ENCODE measurements around the gene TMEM87B.

The TMEM87B gene

GRCh38 chr2:112019569-112019982 is 35.5 kb upstream of the TMEM87B start:
- Histone ChIP-seq H3K9ac (ENCODE audit: low read length) (no peak overlapping the region), H2BK5ac (ENCODE audit: low read depth, low read length, poor library complexity, severe bottlenecking) (no peak overlapping the region), H2BK120ac (ENCODE audit: low read depth, low read length) (no peak overlapping the region), H2AFZ (ENCODE audit: low read depth, low read length) (no peak overlapping the region), H2BK12ac (ENCODE audit: low read length in 2 of 2) (no peak overlapping the region), H3K79me1 (replicated peaks; ENCODE audit: low read length, poor library complexity, severe bottlenecking) (peaks cover 1% of the 10 kb centered on the region), H2AK5ac (ENCODE audit: low read length, severe bottlenecking) (no peak overlapping the region), H3K4me2 (ENCODE audit: low read length, poor library complexity, severe bottlenecking) (no peak overlapping the region), H3K9me3 (ENCODE audit: control insufficient read depth, low read length) (no peaks in the 10 kb centered on the region), H3K23ac (ENCODE audit: low read length in 2 of 2) (no peak overlapping the region), H3K18ac (ENCODE audit: low read depth in 1 of 2, low read length in 2 of 2) (peak overlapping the region in 1 of 2 experiments; percentile 2), H3K14ac (ENCODE audit: low read length in 2 of 2) (peak overlapping the region in 1 of 2 experiments; percentile 12), H2BK15ac (ENCODE audit: low read depth, poor library complexity, severe bottlenecking) (no peak overlapping the region), H3K27ac (ENCODE audit: low read length, poor library complexity, severe bottlenecking) (no peak overlapping the region), H3K27me3 (ENCODE audit: control insufficient read depth in 1 of 2, insufficient read depth in 1 of 2, low read length in 2 of 2) (peaks cover 0 to 38% of the 10 kb centered on the region in 2 experiments), H3K4me1 (ENCODE audit: control insufficient read depth, insufficient read depth, low read depth, low read length) (peaks cover 2% of the 10 kb centered on the region), H3K4ac (ENCODE audit: low read depth in 1 of 2, low read length in 2 of 2) (no peak overlapping the region), H3K4me3 (ENCODE audit: insufficient read depth in 1 of 2, low read depth in 1 of 2, low read length in 2 of 2) (no peak overlapping the region), H3K36me3 (ENCODE audit: control insufficient read depth in 1 of 2, insufficient read depth in 2 of 2, low read depth in 1 of 2, low read length in 2 of 2) (peaks cover 0 to 30% of the 10 kb centered on the region in 2 experiments), H4K91ac (ENCODE audit: low read length) (no peak overlapping the region), H4K8ac (ENCODE audit: low read length) (no peak overlapping the region)
- 90% methylated on average over 3 of the region's 4 CpGs for WGBS
- no peak for DNase-seq

GRCh38 chr2:112020561-112020960 is 34.5 kb upstream of the TMEM87B start:
- Histone ChIP-seq H3K27ac (ENCODE audit: low read length, poor library complexity, severe bottlenecking) (no peak overlapping the region), H3K27me3 (ENCODE audit: control insufficient read depth in 1 of 2, insufficient read depth in 1 of 2, low read length in 2 of 2) (peaks cover 0 to 38% of the 10 kb centered on the region in 2 experiments), H2BK12ac (ENCODE audit: low read length in 2 of 2) (no peak overlapping the region), H2BK120ac (ENCODE audit: low read depth, low read length) (no peak overlapping the region), H3K4me3 (ENCODE audit: insufficient read depth in 1 of 2, low read depth in 1 of 2, low read length in 2 of 2) (no peak overlapping the region), H2BK5ac (ENCODE audit: low read depth, low read length, poor library complexity, severe bottlenecking) (no peak overlapping the region), H3K4ac (ENCODE audit: low read depth in 1 of 2, low read length in 2 of 2) (no peak overlapping the region), H2AK5ac (ENCODE audit: low read length, severe bottlenecking) (no peak overlapping the region), H3K36me3 (ENCODE audit: control insufficient read depth in 1 of 2, insufficient read depth in 2 of 2, low read depth in 1 of 2, low read length in 2 of 2) (peaks cover 0 to 37% of the 10 kb centered on the region in 2 experiments), H3K4me2 (ENCODE audit: low read length, poor library complexity, severe bottlenecking) (no peak overlapping the region), H3K9ac (ENCODE audit: low read length) (no peak overlapping the region), H2BK15ac (ENCODE audit: low read depth, poor library complexity, severe bottlenecking) (no peak overlapping the region), H3K79me1 (replicated peaks; ENCODE audit: low read length, poor library complexity, severe bottlenecking) (peaks cover 1% of the 10 kb centered on the region), H3K14ac (ENCODE audit: low read length in 2 of 2) (no peak overlapping the region), H4K91ac (ENCODE audit: low read length) (no peak overlapping the region), H4K8ac (ENCODE audit: low read length) (no peak overlapping the region), H3K18ac (ENCODE audit: low read depth in 1 of 2, low read length in 2 of 2) (no peak overlapping the region), H3K23ac (ENCODE audit: low read length in 2 of 2) (no peak overlapping the region), H3K4me1 (ENCODE audit: control insufficient read depth, insufficient read depth, low read depth, low read length) (peaks cover 2% of the 10 kb centered on the region), H2AFZ (ENCODE audit: low read depth, low read length) (no peak overlapping the region), H3K9me3 (ENCODE audit: control insufficient read depth, low read length) (no peaks in the 10 kb centered on the region)
- WGBS = 67% methylated on average over 3 of the region's 3 CpGs
- DNase-seq = no peak

- Histone ChIP-seq H3K4me2 (ENCODE audit: low read length, poor library complexity, severe bottlenecking) (no peak overlapping the region), H2BK15ac (ENCODE audit: low read depth, poor library complexity, severe bottlenecking) (no peak overlapping the region), H2BK5ac (ENCODE audit: low read depth, low read length, poor library complexity, severe bottlenecking) (no peak overlapping the region), H3K79me1 (replicated peaks; ENCODE audit: low read length, poor library complexity, severe bottlenecking) (peaks cover 1% of the 10 kb centered on the region), H2AK5ac (ENCODE audit: low read length, severe bottlenecking) (no peak overlapping the region), H2BK120ac (ENCODE audit: low read depth, low read length) (no peak overlapping the region), H2BK12ac (ENCODE audit: low read length in 2 of 2) (no peak overlapping the region), H3K4me1 (ENCODE audit: control insufficient read depth, insufficient read depth, low read depth, low read length) (peaks cover 2% of the 10 kb centered on the region), H4K91ac (ENCODE audit: low read length) (no peak overlapping the region), H3K27me3 (ENCODE audit: control insufficient read depth in 1 of 2, insufficient read depth in 1 of 2, low read length in 2 of 2) (peaks cover 0 to 36% of the 10 kb centered on the region in 2 experiments), H3K4me3 (ENCODE audit: insufficient read depth in 1 of 2, low read depth in 1 of 2, low read length in 2 of 2) (no peak overlapping the region), H3K14ac (ENCODE audit: low read length in 2 of 2) (no peak overlapping the region), H3K23ac (ENCODE audit: low read length in 2 of 2) (no peak overlapping the region), H2AFZ (ENCODE audit: low read depth, low read length) (no peak overlapping the region), H3K27ac (ENCODE audit: low read length, poor library complexity, severe bottlenecking) (no peak overlapping the region), H3K4ac (ENCODE audit: low read depth in 1 of 2, low read length in 2 of 2) (no peak overlapping the region), H3K9me3 (ENCODE audit: control insufficient read depth, low read length) (no peaks in the 10 kb centered on the region), H3K36me3 (ENCODE audit: control insufficient read depth in 1 of 2, insufficient read depth in 2 of 2, low read depth in 1 of 2, low read length in 2 of 2) (peaks cover 0 to 37% of the 10 kb centered on the region in 2 experiments), H4K8ac (ENCODE audit: low read length) (no peak overlapping the region), H3K9ac (ENCODE audit: low read length) (no peak overlapping the region), H3K18ac (ENCODE audit: low read depth in 1 of 2, low read length in 2 of 2) (no peak overlapping the region)
- DNase-seq = no peak
- 93% methylated on average over 10 of the region's 10 CpGs for WGBS
Observed at GRCh38 chr2:112021290-112021689, 33.8 kb upstream of the TMEM87B start.

GRCh38 chr2:112021781-112022231 is 33.3 kb upstream of the TMEM87B start:
- Histone ChIP-seq H2BK5ac (ENCODE audit: low read depth, low read length, poor library complexity, severe bottlenecking) (no peak overlapping the region), H3K4ac (ENCODE audit: low read depth in 1 of 2, low read length in 2 of 2) (no peak overlapping the region), H3K18ac (ENCODE audit: low read depth in 1 of 2, low read length in 2 of 2) (no peak overlapping the region), H2AK5ac (ENCODE audit: low read length, severe bottlenecking) (no peak overlapping the region), H3K9ac (ENCODE audit: low read length) (no peak overlapping the region), H3K79me1 (replicated peaks; ENCODE audit: low read length, poor library complexity, severe bottlenecking) (no peaks in the 10 kb centered on the region), H3K23ac (ENCODE audit: low read length in 2 of 2) (no peak overlapping the region), H3K4me3 (ENCODE audit: insufficient read depth in 1 of 2, low read depth in 1 of 2, low read length in 2 of 2) (no peak overlapping the region), H3K14ac (ENCODE audit: low read length in 2 of 2) (no peak overlapping the region), H2BK15ac (ENCODE audit: low read depth, poor library complexity, severe bottlenecking) (no peak overlapping the region), H4K91ac (ENCODE audit: low read length) (no peak overlapping the region), H3K4me1 (ENCODE audit: control insufficient read depth, insufficient read depth, low read depth, low read length) (peaks cover 2% of the 10 kb centered on the region), H2BK12ac (ENCODE audit: low read length in 2 of 2) (no peak overlapping the region), H2BK120ac (ENCODE audit: low read depth, low read length) (no peak overlapping the region), H3K36me3 (ENCODE audit: control insufficient read depth in 1 of 2, insufficient read depth in 2 of 2, low read depth in 1 of 2, low read length in 2 of 2) (peaks cover 0 to 33% of the 10 kb centered on the region in 2 experiments), H3K27ac (ENCODE audit: low read length, poor library complexity, severe bottlenecking) (no peak overlapping the region), H4K8ac (ENCODE audit: low read length) (no peak overlapping the region), H3K4me2 (ENCODE audit: low read length, poor library complexity, severe bottlenecking) (no peak overlapping the region), H3K27me3 (ENCODE audit: control insufficient read depth in 1 of 2, insufficient read depth in 1 of 2, low read length in 2 of 2) (peaks cover 0 to 33% of the 10 kb centered on the region in 2 experiments), H3K9me3 (ENCODE audit: control insufficient read depth, low read length) (no peaks in the 10 kb centered on the region), H2AFZ (ENCODE audit: low read depth, low read length) (no peak overlapping the region)
- 78% methylated on average over 8 of the region's 8 CpGs for WGBS
- DNase-seq = peak; percentile 64
